Measurements from ENCODE around the gene PSMB7. TPM values are rescaled to one million over a fixed set of nuclear protein-coding genes. Genes with fewer than 3 reads are reported as not detected.

Gene PSMB7
- total RNA-seq, 2 experiments from 2014 or later = 164 to 186 TPM

GRCh38 chr9:124444166-124444565, 28.9 kb upstream of the PSMB7 start:
- Histone ChIP-seq H3K9me2 (ENCODE audit: insufficient read depth, low read length) (no peaks in the 10 kb centered on the region), H3K9me3 (ENCODE audit: low read length) (no peaks in the 10 kb centered on the region), H3K79me2 (ENCODE audit: insufficient read depth, low read depth, low read length) (no peaks in the 10 kb centered on the region), H3K36me3 (ENCODE audit: insufficient read depth, low read length) (no peaks in the 10 kb centered on the region), H4K20me1 (ENCODE audit: insufficient read depth, low read length) (no peaks in the 10 kb centered on the region), H3K27ac (ENCODE audit: low read depth, low read length, poor library complexity, severe bottlenecking) (no peak overlapping the region), H3K4me1 (ENCODE audit: insufficient read depth, low read length, poor library complexity, severe bottlenecking) (no peaks in the 10 kb centered on the region), H3K4me2 (ENCODE audit: low read length) (no peak overlapping the region), H2AFZ (ENCODE audit: low read length) (no peak overlapping the region), H3K4me3 (ENCODE audit: low read depth, low read length, poor library complexity, severe bottlenecking) (no peak overlapping the region)
- ChIA-PET POLR2A (no interaction called here), CTCF (ENCODE audit: unreplicated experiment) (no interaction called here)
- BruUV-seq (replicated peaks) = no TSS peak
- intact Hi-C loops (cut with micrococcal nuclease; ENCODE audit: unreplicated experiment) = no loop called here
- no peak for DNase-seq (ENCODE audit: low spot score)
- TF ChIP-seq EZH2phosphoT487 (IDR thresholded peaks at IDR 0.05; ENCODE audit: borderline replicate concordance, low read depth, low read length) = no peak
- TF ChIP-seq CTCF (conservative IDR thresholded peaks at IDR 0.05; ENCODE audit: low read length) = no peak

GRCh38 chr9:124443625-124444024, 28.4 kb upstream of the PSMB7 start:
- no peak overlapping the region for H3K4me2 ChIP-seq (ENCODE audit: low read length)
- H3K36me3 ChIP-seq (ENCODE audit: insufficient read depth, low read length) = no peaks in the 10 kb centered on the region
- no peaks in the 10 kb centered on the region for H3K79me2 ChIP-seq (ENCODE audit: insufficient read depth, low read depth, low read length)
- no peak overlapping the region for H2AFZ ChIP-seq (ENCODE audit: low read length)
- CTCF ChIA-PET (ENCODE audit: unreplicated experiment) = no interaction called here
- DNase-seq (ENCODE audit: low spot score) = no peak
- no peaks in the 10 kb centered on the region for H4K20me1 ChIP-seq (ENCODE audit: insufficient read depth, low read length)
- no peaks in the 10 kb centered on the region for H3K9me3 ChIP-seq (ENCODE audit: low read length)
- H3K27ac ChIP-seq (ENCODE audit: low read depth, low read length, poor library complexity, severe bottlenecking) = no peak overlapping the region
- H3K4me1 ChIP-seq (ENCODE audit: insufficient read depth, low read length, poor library complexity, severe bottlenecking) = no peaks in the 10 kb centered on the region
- H3K9me2 ChIP-seq (ENCODE audit: insufficient read depth, low read length) = no peaks in the 10 kb centered on the region
- TF ChIP-seq CTCF (conservative IDR thresholded peaks at IDR 0.05; ENCODE audit: low read length) = no peak
- TF ChIP-seq EZH2phosphoT487 (IDR thresholded peaks at IDR 0.05; ENCODE audit: borderline replicate concordance, low read depth, low read length) = no peak
- H3K4me3 ChIP-seq (ENCODE audit: low read depth, low read length, poor library complexity, severe bottlenecking) = no peak overlapping the region
- BruUV-seq (replicated peaks) = no TSS peak
- intact Hi-C loops (cut with micrococcal nuclease; ENCODE audit: unreplicated experiment) = no loop called here
- POLR2A ChIA-PET = no interaction called here

- no peaks in the 10 kb centered on the region for H3K9me3 ChIP-seq (ENCODE audit: low read length)
- TF ChIP-seq EZH2phosphoT487 (IDR thresholded peaks at IDR 0.05; ENCODE audit: borderline replicate concordance, low read depth, low read length) (no peak), CTCF (conservative IDR thresholded peaks at IDR 0.05; ENCODE audit: low read length) (no peak)
- no peak overlapping the region for H2AFZ ChIP-seq (ENCODE audit: low read length)
- no peak overlapping the region for H3K27ac ChIP-seq (ENCODE audit: low read depth, low read length, poor library complexity, severe bottlenecking)
- no peak overlapping the region for H3K4me2 ChIP-seq (ENCODE audit: low read length)
- no peaks in the 10 kb centered on the region for H3K36me3 ChIP-seq (ENCODE audit: insufficient read depth, low read length)
- no peaks in the 10 kb centered on the region for H3K4me1 ChIP-seq (ENCODE audit: insufficient read depth, low read length, poor library complexity, severe bottlenecking)
- no peaks in the 10 kb centered on the region for H3K9me2 ChIP-seq (ENCODE audit: insufficient read depth, low read length)
- DNase-seq (ENCODE audit: low spot score) = no peak
- H3K79me2 ChIP-seq (ENCODE audit: insufficient read depth, low read depth, low read length) = no peaks in the 10 kb centered on the region
- ChIA-PET CTCF (ENCODE audit: unreplicated experiment) (no interaction called here), POLR2A (no interaction called here)
- no peak overlapping the region for H3K4me3 ChIP-seq (ENCODE audit: low read depth, low read length, poor library complexity, severe bottlenecking)
- intact Hi-C loops (cut with micrococcal nuclease; ENCODE audit: unreplicated experiment) = no loop called here
- H4K20me1 ChIP-seq (ENCODE audit: insufficient read depth, low read length) = no peaks in the 10 kb centered on the region
- no TSS peak for BruUV-seq (replicated peaks)
Measured at GRCh38 chr9:124442826-124443225, 27.6 kb upstream of the PSMB7 start.
